Liver (tissue), 3 donors: Measurements from ENCODE around the gene CD200R1L.

Experiments
- CTCF ChIP-seq: fragments of 150-350 bp; IDR thresholded peaks from 2 replicates; pipeline ENCODE4 v1.5.1; 2017; ENCODE audit warnings: improper control_type of control experiment, low read depth, low read length; ENCODE audit not compliant: missing input control
- FOXA1 ChIP-seq: IDR thresholded peaks from 2 replicates; pipeline ENCODE4 v1.6.1; 2016; ENCODE audit warnings: antibody characterized with exemption
- MAX ChIP-seq: IDR thresholded peaks from 2 replicates; pipeline ENCODE4 v1.6.1; 2016; ENCODE audit warnings: antibody characterized with exemption
- RAD21 ChIP-seq, 2 donors: IDR thresholded peaks; 2 replicates each; pipeline ENCODE4 v1.6.1; 2016; ENCODE audit warnings: antibody characterized with exemption in 2 of 2, mild to moderate bottlenecking in 2 of 2
- REST ChIP-seq: IDR thresholded peaks from 2 replicates; pipeline ENCODE4 v1.6.1; 2016; ENCODE audit warnings: antibody characterized with exemption, mild to moderate bottlenecking
- RXRA ChIP-seq, 2 donors: IDR thresholded peaks; 2 replicates each; pipeline ENCODE4 v1.6.1; 2017 to 2018; ENCODE audit warnings: antibody characterized with exemption in 2 of 2, mild to moderate bottlenecking in 1 of 2
- donor health status: healthy.
- donor health status: healthy.

- TF ChIP-seq CTCF (no peak), RXRA (IDR thresholded peaks at IDR 0.05) (peak; percentile 24), FOXA1 (no peak), REST (no peak), MAX (no peak), RAD21 (IDR thresholded peaks at IDR 0.05) (no peak)
Observed at GRCh38 chr3:112811131-112811884, 35.4 kb downstream of the CD200R1L start.
